Stimulated activated CD8-positive, alpha-beta memory T cell treated with anti-CD3 and anti-CD28 coated beads, Interleukin-4, amount 100 ng/mL, for 4 hours (primary cell): Measurements from ENCODE around the gene GRIA1.

Source experiments
- DNase-seq, 2 donors: peaks; one replicate each; pipeline ENCODE4 v3.0.0-alpha.2; 2020; ENCODE audit warnings: low read depth in 2 of 2, low spot score in 1 of 2

Gene GRIA1

GRCh38 chr5:153654504-153655200, 164.2 kb downstream of the GRIA1 start:
- no peak for DNase-seq

DNA sequence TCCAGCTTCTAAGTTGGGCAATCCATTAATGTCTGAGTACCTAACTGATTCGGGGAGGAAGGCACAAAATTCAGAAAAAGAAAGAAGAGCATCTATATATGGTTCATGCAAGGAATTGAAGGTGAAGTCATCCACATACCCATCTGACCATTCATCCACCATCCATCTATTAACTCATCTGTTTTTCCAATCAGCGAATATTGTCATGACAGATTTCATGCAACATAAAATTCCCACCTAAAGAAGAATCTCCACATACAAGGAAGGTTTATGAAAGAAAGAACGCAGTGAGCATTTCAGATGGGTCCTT, 164.7 kb downstream of the GRIA1 start:
- no peak for DNase-seq

DNA sequence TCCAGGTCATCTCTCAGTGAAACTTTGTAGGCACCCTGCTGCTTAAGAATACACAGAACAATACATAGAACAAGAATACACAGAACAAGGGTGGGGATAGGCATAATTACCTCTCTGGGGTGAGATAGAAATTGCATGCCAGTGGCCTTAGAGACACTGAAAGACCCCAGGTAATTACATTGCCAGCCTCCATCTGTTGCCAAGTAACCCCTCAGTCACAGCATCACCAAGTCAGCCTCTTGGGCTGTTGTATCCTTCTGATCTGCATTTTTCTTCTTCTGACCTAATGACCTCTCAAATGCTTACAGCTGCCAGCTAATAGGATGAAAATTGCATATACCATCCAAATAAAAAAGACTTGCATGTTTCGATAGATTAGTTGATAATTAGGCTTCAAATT, 167.7 kb downstream of the GRIA1 start:
- no peak for DNase-seq

DNA sequence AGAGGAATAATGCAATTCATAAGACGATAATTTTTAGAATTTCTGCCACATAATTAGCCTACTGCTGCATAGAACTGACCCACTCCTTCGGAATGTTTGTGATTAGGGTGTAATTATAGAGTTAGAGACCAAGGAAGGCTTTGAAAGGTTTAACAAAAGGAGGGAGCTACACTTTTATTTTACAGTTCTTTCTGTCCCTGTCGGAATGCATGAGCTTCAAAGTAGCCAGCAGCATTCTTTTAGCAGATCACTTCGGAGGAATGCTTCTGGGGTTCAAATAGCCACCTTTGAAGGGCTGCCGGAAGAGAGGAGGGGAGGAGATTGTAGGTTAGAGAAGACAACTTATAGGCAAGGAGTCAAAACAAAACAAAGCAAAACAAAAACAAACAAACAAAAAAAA, 168.1 kb downstream of the GRIA1 start:
- DNase-seq, result no peak

DNA sequence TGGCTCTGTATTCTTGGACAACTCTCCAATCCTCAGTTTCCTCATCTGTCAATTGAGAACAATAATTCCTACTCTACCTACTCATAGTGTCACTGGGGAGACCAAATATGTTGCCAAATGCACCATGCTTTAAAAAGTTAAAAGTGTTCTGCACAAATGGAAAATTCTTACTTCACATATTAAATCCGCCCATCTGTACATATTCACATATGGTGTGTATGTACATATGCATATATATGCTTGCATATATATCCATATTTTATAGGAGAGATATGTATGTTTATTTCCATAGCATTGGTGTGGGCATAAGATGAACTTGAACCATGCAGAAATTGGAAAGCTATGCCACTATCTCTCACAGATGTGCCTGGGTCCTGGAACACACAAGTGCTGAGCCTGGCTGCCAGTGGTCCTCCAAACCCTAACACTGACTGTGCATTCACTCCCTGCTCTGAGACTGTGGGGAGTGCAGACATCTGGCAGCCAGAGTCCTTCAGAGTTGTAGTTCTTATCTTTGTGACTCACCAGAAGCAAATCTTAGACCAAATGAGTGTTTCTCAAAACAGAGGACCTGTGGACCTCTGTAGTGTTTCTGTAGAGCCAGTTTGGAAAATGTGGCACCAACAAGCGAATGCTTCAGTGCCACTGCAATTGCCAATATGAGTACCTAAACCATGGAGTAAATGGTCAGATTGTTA, 168.7 kb downstream of the GRIA1 start:
- no peak for DNase-seq

DNA sequence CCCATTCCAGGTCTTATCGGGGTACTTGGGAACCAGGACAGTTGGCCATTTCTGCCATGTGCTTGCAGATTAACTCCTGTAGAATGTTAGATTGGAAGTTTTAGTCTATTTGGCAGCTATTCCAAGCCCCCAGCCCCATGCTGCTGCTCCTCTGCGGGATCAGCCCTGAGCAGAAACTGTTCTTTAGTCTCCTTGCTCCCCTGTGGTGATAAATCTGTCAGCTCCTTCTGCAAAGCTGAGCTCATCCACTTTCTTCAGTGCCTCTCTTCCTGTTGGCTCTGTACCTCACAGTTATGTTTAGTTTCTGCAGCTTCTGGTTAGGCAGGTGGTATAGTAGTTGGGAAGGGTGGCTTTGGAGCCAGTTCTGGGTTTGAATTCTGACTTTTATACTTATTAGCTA, 170.4 kb downstream of the GRIA1 start:
- no peak for DNase-seq

DNA sequence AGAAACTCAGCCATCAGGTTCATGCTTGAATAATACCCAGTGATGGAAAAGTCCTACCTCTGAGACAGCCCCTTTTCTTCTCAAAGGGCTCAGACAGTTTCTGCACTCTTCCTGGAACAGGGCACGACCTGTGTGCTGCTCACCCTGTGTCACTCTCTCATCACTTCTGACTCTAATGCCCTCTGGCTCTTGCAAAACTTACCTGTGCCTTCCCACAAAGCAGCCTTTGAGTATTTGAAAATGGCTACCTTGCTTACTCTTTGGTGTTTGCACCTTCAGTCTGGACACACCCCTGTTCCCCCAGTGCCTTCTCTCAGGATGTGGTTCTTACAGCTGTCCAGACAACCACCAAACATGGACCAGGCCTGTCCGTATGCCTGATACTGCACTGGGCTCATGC, 171.4 kb downstream of the GRIA1 start:
- no peak for DNase-seq

DNA sequence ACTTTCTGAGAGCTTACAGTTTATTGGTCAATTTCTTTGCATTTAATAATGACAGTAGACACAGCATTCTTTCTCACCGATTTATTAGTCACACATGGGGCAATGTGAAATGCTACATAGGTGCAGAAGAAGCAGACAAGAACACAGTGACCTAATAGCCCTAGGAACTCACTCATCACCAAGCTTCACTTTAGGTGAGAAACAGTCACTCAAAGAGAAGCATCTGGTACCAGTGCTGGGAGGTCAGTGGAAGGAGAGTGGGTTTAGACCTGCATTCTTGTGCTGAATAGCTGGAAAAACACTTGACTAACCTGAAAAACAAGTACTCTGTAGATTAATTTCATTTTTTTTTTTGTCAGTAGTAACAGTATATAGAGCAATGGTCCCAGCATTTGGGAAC, 179.6 kb downstream of the GRIA1 start:
- DNase-seq, result no peak

DNA sequence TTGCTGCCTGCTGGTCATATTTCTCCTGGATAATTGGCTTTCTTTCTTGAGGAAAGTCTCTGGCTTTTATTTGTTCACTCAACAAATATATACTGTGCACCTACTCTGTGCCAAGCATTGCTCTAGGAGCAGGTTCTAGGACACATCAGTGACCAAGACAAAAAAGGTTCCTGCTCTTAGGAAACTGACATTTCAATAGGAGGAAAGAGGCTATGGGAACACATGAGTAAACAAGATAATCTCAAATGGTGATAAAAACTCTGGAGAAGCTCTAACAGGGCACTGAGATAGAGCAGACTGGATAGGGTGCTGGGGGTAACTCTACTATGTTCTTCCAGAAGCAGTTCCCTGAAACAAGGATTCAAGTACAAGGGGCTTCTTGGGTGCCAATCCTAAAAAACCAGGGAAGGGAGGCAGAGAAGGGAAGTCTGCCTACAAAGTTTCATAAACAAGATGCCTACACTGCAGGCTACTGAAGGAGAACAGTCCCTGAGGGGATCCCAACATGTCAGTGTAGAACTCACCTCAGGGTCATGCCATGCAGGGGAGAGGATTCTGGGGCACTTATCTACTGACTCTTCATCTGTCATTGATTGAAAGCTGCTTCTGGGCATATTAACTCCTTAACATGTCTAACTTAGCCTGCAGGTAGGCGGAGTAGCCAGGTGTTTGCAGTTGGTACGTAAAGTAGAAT, 181.3 kb downstream of the GRIA1 start:
- DNase-seq, result no peak

DNA sequence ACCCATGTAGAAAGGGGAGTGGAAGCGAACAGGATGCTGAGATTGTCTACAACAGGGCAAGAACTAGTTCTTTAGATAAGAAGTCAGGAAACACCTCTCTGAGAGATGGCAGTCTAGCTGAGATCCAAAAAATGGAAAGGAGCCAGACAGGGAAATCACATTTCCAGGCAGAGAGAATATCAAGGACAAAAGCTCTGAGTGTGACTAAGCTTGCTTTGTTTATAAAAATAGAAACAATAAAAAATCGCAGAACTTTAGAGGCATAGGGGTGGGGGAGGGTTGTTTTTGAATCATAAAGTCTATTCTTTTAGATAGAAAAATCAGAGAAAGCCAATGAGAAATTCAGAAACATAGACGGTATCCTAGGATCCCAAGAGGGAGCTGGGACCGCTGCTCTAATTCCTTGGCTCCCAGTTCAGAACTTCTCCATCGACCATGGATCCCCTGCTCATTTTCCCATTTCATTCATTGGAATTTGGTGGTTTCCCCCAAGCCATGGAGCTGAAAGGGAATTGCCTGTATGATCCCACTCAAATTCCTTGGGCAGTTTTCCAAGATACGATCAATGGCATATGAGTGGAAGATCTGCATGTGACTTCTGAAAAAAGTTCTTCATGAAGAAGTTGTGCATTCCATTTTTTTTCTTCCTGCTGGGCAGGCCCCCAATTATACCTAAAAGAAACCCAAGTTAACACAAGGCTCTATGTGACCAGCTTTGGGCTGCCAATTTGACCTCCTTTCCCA, 182.0 kb downstream of the GRIA1 start:
- no peak for DNase-seq

GRCh38 chr5:153674356-153674755, 183.9 kb downstream of the GRIA1 start:
- DNase-seq, result no peak

DNA sequence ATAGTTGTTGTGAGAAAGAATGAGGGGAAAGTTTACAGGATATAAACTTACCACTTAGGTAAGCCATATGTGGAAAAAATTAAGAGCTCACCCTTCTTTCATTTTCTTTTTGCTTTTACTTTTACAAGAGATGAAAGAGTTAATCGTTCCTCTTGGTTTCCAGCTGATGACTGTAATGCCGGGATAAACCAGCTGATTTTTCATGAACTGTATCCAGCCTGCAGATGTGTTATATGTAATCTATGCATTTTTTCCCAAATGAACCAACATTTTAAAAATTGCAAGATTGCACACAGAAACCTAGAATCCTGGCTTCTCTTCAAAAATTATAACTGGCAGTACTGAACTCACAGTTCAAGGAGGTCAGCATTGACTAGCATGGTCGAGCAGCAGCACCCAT, 185.9 kb downstream of the GRIA1 start:
- no peak for DNase-seq

DNA sequence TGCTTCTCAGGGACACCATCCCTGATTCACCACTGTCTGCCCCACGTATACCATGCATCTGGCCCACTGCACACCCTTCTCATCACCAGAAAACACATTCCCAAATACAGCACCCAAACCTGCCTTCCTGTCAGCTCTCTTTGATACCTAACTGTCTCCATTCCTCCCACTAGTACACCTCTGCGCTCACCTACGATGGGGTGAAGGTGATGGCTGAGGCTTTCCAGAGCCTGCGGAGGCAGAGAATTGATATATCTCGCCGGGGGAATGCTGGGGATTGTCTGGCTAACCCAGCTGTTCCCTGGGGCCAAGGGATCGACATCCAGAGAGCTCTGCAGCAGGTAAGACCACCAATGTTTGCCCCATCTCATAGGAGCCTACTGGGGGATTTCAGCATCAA, 186.4 kb downstream of the GRIA1 start:
- no peak for DNase-seq

DNA sequence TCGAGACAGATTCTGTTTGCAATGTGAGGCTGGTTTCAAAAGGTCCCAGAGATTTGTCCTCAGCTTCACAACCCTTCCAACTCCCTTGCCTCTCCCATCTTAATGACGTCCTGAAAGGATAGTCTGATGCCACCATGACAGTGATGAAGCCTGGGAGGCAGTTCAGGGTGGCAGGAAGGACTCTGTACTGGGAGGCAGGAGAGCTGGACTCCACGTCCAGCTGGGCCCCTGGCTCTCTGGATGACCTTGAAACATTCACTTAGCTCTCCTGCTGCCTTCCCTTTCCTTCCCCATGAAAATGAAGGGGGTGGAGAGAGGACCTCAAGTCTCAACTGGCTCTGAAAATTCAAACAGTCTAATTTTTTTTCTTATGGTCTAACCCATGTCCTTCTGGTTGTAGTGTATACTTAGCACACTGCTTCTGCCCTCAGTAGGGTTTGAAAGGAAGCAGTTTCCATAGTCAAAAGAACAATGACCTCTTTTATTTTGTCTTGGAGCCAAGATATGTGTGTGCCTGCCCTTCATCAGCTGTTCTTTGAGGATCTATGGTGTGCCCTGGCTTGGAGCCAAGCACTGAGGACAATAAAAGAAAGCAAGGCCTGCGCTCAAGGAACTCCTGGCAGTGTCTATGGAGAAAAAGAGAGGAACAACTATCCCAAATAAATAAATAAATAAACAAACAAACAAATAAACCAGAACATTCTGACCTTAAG, 188.3 kb downstream of the GRIA1 start:
- DNase-seq, result no peak

GRCh38 chr5:153690236-153690635, 199.8 kb downstream of the GRIA1 start:
- no peak for DNase-seq

- no peak for DNase-seq
Observed at GRCh38 chr5:153696256-153696655, 205.8 kb downstream of the GRIA1 start.

DNA sequence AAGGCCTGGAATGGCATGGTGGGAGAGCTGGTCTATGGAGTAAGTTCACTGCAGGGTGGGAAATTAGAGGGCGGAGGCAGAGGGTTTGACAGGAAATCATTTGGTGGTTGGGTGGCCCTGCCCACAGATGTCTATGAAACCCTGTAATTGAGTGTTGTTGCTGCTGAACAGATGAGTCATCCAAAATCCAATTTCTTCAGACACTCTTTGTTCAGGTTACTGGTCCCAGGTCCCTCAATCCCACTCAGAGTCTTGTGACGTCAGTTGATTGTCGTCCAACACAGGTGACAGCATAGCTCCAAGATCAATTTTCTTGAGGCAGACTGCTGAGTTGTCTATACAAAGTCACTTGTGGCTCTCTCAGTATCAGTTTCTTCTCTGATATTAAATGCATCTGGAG, 208.6 kb downstream of the GRIA1 start:
- no peak for DNase-seq

GRCh38 chr5:153700940-153701339, 210.5 kb downstream of the GRIA1 start:
- DNase-seq, result no peak

- no peak for DNase-seq
Observed at GRCh38 chr5:153702265-153702664, 211.8 kb downstream of the GRIA1 start.

DNA sequence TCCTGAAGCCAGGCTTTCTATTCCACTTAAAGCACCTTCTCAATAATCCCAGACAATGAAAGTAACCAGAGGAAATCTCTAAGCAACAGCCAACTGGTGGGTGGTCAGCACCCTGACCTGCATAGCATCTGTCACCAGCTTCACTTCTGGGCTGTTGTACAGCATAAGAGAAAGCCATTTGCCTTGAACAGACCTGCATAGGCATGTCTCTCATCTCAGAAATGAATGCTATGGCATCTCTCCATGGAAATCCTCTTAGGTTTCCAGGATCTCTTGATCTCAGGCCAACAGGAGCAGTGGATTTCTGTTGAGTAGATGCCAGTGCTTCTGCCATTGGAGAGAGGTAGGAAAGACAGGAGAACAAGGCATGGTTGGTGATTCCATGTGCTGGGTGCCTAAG, 213.6 kb downstream of the GRIA1 start:
- DNase-seq, result no peak

- no peak for DNase-seq
Observed at GRCh38 chr5:153707626-153708025, 217.2 kb downstream of the GRIA1 start.
